Smooth muscle cell (in vitro differentiated cells): ENCODE data around the gene KISS1R. TPM values are rescaled to one million over a fixed set of nuclear protein-coding genes. Genes with fewer than 3 reads are reported as not detected.

ENCODE experiments used
- DNase-seq: peaks from one replicate; lab custom pipeline; 2025; ENCODE audit not compliant: unreplicated experiment; lab: John Stamatoyannopoulos, UW
- H2AFZ ChIP-seq: fragments of 200-600 bp; sonication (generic); 2 replicates; pipeline ENCODE4 v1.6.0; 2016; ENCODE audit warnings: antibody characterized with exemption, low read depth, mild to moderate bottlenecking
- H3F3A ChIP-seq: fragments of 200-600 bp; sonication (generic); 2 replicates; pipeline ENCODE4 v1.6.0; 2017; ENCODE audit warnings: antibody characterized with exemption, low read depth
- H3K27ac ChIP-seq: fragments of 200-600 bp; sonication (generic); 2 replicates; pipeline ENCODE4 v1.5.1; 2016; ENCODE audit warnings: low read depth, mild to moderate bottlenecking
- H3K27me3 ChIP-seq: fragments of 200-600 bp; sonication (generic); 2 replicates; pipeline ENCODE4 v1.6.1; 2016; ENCODE audit warnings: low read depth, mild to moderate bottlenecking
- H3K36me3 ChIP-seq: fragments of 200-600 bp; sonication (generic); 2 replicates; pipeline ENCODE4 v1.5.1; 2016; ENCODE audit warnings: low read depth
- H3K4me1 ChIP-seq: fragments of 200-600 bp; sonication (generic); 2 replicates; pipeline ENCODE4 v1.5.1; 2016; ENCODE audit warnings: low read depth
- H3K4me2 ChIP-seq: fragments of 200-600 bp; sonication (generic); 2 replicates; pipeline ENCODE4 v1.6.0; 2016; ENCODE audit warnings: mild to moderate bottlenecking
- H3K4me3 ChIP-seq: fragments of 200-600 bp; sonication (generic); 2 replicates; pipeline ENCODE4 v1.5.1; 2016; ENCODE audit warnings: mild to moderate bottlenecking
- H3K79me2 ChIP-seq: fragments of 200-600 bp; sonication (generic); 2 replicates; pipeline ENCODE4 v1.6.0; 2016; ENCODE audit warnings: low read depth, mild to moderate bottlenecking
- H3K9ac ChIP-seq: fragments of 200-600 bp; sonication (generic); 2 replicates; pipeline ENCODE4 v1.6.0; 2016; ENCODE audit warnings: low read depth
- H3K9me3 ChIP-seq: fragments of 200-600 bp; sonication (generic); replicated peaks from 2 replicates; pipeline ENCODE4 v1.5.1; 2016; ENCODE audit warnings: low read depth
- H4K20me1 ChIP-seq: fragments of 200-600 bp; sonication (generic); 2 replicates; pipeline ENCODE4 v1.6.0; 2016; ENCODE audit warnings: low read depth
- WGBS: methylation state at CpG from one replicate; pipeline ENCODE4 v1.1.7; 2016; ENCODE audit warnings: low lambda C conversion rate; 5-methylcytosine and 5-hydroxymethylcytosine counted together
- polyA plus RNA-seq: library from polyadenylated mRNA; unstranded; fragments of >200 nt; fragmentation: Nextera tagmentation; extraction: Ambion mirVana; gene quantifications from 2 replicates; pipeline ENCODE4 v1.2.1, GENCODE V29; 2016
- total RNA-seq: library from RNA; depleted of rRNA; stranded (reverse); fragments of >200 nt; gene quantifications from 2 replicates; pipeline ENCODE4 v1.2.3, GENCODE V29; 2014
- TF ChIP-seq, protein P1 (sequence below): fragments of 200-600 bp; sonication (generic); IDR thresholded peaks from 2 replicates; pipeline ENCODE4 v1.5.1; 2017; ENCODE audit warnings: borderline replicate concordance, mild to moderate bottlenecking, antibody characterized with exemption; ENCODE audit not compliant: insufficient read depth, poor library complexity, severe bottlenecking

KISS1R gene
- total RNA-seq: 0.27 TPM in 1 of 2 replicates, not detected in the other
- 0.61 and 1.4 TPM in 2 replicates for polyA plus RNA-seq

- peak within 1 kb of the TSS; percentile 34 for H3K4me3 ChIP-seq
- peaks cover 9% of the 10 kb centered on the region for H3K79me2 ChIP-seq
- H3K9ac ChIP-seq: no peak within 1 kb of the TSS
- no peaks in the 10 kb centered on the region for H3K4me1 ChIP-seq
- peak within 1 kb of the TSS; percentile 81 for H3K4me2 ChIP-seq
- H2AFZ ChIP-seq: no peak within 1 kb of the TSS
- H3K27ac ChIP-seq: no peak within 1 kb of the TSS
- no peaks in the 10 kb centered on the region for H4K20me1 ChIP-seq
- no peaks in the 10 kb centered on the region for H3K36me3 ChIP-seq
- TF ChIP-seq, protein P1, sequence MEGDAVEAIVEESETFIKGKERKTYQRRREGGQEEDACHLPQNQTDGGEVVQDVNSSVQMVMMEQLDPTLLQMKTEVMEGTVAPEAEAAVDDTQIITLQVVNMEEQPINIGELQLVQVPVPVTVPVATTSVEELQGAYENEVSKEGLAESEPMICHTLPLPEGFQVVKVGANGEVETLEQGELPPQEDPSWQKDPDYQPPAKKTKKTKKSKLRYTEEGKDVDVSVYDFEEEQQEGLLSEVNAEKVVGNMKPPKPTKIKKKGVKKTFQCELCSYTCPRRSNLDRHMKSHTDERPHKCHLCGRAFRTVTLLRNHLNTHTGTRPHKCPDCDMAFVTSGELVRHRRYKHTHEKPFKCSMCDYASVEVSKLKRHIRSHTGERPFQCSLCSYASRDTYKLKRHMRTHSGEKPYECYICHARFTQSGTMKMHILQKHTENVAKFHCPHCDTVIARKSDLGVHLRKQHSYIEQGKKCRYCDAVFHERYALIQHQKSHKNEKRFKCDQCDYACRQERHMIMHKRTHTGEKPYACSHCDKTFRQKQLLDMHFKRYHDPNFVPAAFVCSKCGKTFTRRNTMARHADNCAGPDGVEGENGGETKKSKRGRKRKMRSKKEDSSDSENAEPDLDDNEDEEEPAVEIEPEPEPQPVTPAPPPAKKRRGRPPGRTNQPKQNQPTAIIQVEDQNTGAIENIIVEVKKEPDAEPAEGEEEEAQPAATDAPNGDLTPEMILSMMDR: peak; percentile 37
- peaks cover 4% of the 10 kb centered on the region for H3F3A ChIP-seq
- DNase-seq: no peak
- H3K9me3 ChIP-seq: no peaks in the 10 kb centered on the region
- under 1% methylated on average over 64 of the region's 87 CpGs for WGBS
- peaks cover 42% of the 10 kb centered on the region for H3K27me3 ChIP-seq
Observed at GRCh38 chr19:917323-918151, at the start of gene KISS1R. Gene KISS1R (plus strand): TSS chr19:917333. CDS start chr19:917503, 170 bp downstream.

DNA sequence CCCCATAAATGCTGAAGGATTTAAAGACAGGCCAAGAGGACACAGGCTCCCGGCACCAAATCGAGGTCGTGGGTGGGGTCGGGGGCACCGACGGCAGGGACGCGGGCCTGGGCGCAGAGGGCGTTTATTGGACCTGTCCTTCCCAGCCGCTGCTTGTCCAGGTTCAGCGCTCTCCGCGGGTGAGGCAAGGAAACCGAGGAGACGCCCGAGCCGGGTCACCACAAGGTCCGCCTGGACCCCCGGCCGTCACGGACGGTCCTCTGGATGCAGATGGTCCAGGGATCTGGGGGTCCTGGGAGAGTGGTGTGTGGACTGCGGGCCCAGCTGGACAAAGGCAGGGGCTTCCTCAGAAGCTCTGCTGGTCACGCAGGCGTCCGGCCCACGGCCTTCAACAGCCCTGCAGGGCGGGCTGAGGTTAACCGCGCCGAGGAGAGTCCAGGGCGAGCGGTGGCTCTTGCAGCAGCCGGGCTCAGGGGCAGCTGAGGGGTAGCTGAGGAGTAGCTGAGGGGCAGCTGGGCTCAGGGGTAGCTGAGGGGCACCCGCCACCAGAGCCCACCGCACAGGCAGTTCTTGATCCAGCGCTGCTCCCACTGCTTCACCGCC lies 49.2 kb upstream of the KISS1R start:
- peaks cover 18% of the 10 kb centered on the region for H4K20me1 ChIP-seq
- TF ChIP-seq, protein P1: no peak
- no peak overlapping the region for H3K4me2 ChIP-seq
- no peak overlapping the region for H3K4me3 ChIP-seq
- H3K79me2 ChIP-seq: no peaks in the 10 kb centered on the region
- H3K36me3 ChIP-seq: no peaks in the 10 kb centered on the region
- no peaks in the 10 kb centered on the region for H3K4me1 ChIP-seq
- 97% methylated on average over 35 of the region's 39 CpGs for WGBS
- no peaks in the 10 kb centered on the region for H3F3A ChIP-seq
- H3K9ac ChIP-seq: no peak overlapping the region
- peaks cover 4% of the 10 kb centered on the region for H3K27me3 ChIP-seq
- H2AFZ ChIP-seq: no peak overlapping the region
- no peaks in the 10 kb centered on the region for H3K9me3 ChIP-seq
- H3K27ac ChIP-seq: no peak overlapping the region
- no peak for DNase-seq

GRCh38 chr19:868458-869244 lies 48.5 kb upstream of the KISS1R start:
- TF ChIP-seq, protein P1: no peak
- no peaks in the 10 kb centered on the region for H3K27me3 ChIP-seq
- H3K27ac ChIP-seq: peak overlapping the region; percentile 56
- no peaks in the 10 kb centered on the region for H3K36me3 ChIP-seq
- no peaks in the 10 kb centered on the region for H3K79me2 ChIP-seq
- no peaks in the 10 kb centered on the region for H3F3A ChIP-seq
- H3K9me3 ChIP-seq: no peaks in the 10 kb centered on the region
- no peak overlapping the region for H3K4me3 ChIP-seq
- no peak for DNase-seq
- 95% methylated on average over 27 of the region's 34 CpGs for WGBS
- no peak overlapping the region for H2AFZ ChIP-seq
- H3K9ac ChIP-seq: no peak overlapping the region
- peaks cover 18% of the 10 kb centered on the region for H4K20me1 ChIP-seq
- H3K4me1 ChIP-seq: no peaks in the 10 kb centered on the region
- peak overlapping the region; percentile 8 for H3K4me2 ChIP-seq
